GM12878 (cell line): ENCODE data around the gene ARIH2. TPM values are rescaled to one million over a fixed set of nuclear protein-coding genes. Genes with fewer than 3 reads are reported as not detected.
A peak's percentile ranks its signal among the peaks of the same experiment; 100 is the strongest.

ENCODE experiments used
- E2F8 ChIP-seq: fragments of 450-650 bp; IDR thresholded peaks from 2 replicates; pipeline ENCODE4 v1.6.1; 2018; ENCODE audit warnings: mild to moderate bottlenecking, low read depth, moderate library complexity; ENCODE audit not compliant: partially characterized antibody
- EP300 ChIP-seq, 2 experiments: fragments of 150-350 bp in 1 of 2; IDR thresholded peaks; 2 replicates each; pipeline ENCODE4 v1.6.1; 2011 to 2012; ENCODE audit warnings: low read depth in 2 of 2, low read length in 2 of 2, borderline replicate concordance in 1 of 2, improper control_type of control experiment in 1 of 2, inconsistent platforms in 1 of 2; ENCODE audit not compliant: control insufficient read depth in 1 of 2
- FOXK2 ChIP-seq: fragments of 450-650 bp; IDR thresholded peaks from 2 replicates; pipeline ENCODE4 v1.6.1; 2017; ENCODE audit warnings: mild to moderate bottlenecking, moderate library complexity
- GABPA ChIP-seq: IDR thresholded peaks from 2 replicates; pipeline ENCODE4 v1.6.1; 2014; ENCODE audit warnings: antibody characterized with exemption, low read depth, mild to moderate bottlenecking, inconsistent platforms
- IRF5 ChIP-seq: fragments of 450-650 bp; IDR thresholded peaks from 2 replicates; pipeline ENCODE4 v1.6.1; 2017; ENCODE audit warnings: borderline replicate concordance
- KDM1A ChIP-seq: fragments of 200-600 bp; sonication (generic); IDR thresholded peaks from 2 replicates; pipeline ENCODE4 v1.6.1; 2016; ENCODE audit warnings: borderline replicate concordance
- LARP7 ChIP-seq: fragments of 450-650 bp; IDR thresholded peaks from 2 replicates; pipeline ENCODE4 v1.6.1; 2017; ENCODE audit warnings: mild to moderate bottlenecking
- MAX ChIP-seq: IDR thresholded peaks from 2 replicates; pipeline ENCODE4 v1.6.1; 2012; ENCODE audit warnings: low read depth, low read length, improper control_type of control experiment
- MEF2A ChIP-seq: IDR thresholded peaks from 2 replicates; pipeline ENCODE4 v1.6.1; 2011; ENCODE audit warnings: low read depth, mild to moderate bottlenecking, low read length, moderate library complexity; ENCODE audit not compliant: insufficient read depth
- MXI1 ChIP-seq: fragments of 150-350 bp; IDR thresholded peaks from 2 replicates; pipeline ENCODE4 v1.6.1; 2011; ENCODE audit warnings: low read depth, mild to moderate bottlenecking, inconsistent platforms, low read length, improper control_type of control experiment
- MYC ChIP-seq: IDR thresholded peaks from 2 replicates; pipeline ENCODE4 v1.6.1; 2011; ENCODE audit warnings: mild to moderate bottlenecking, low read length, moderate library complexity, inconsistent platforms; ENCODE audit not compliant: insufficient read depth, insufficient replicate concordance, insufficient read length, severe bottlenecking
- NFIC ChIP-seq: IDR thresholded peaks from 2 replicates; pipeline ENCODE4 v1.6.1; 2012; ENCODE audit warnings: low read depth, mild to moderate bottlenecking, inconsistent platforms, low read length, moderate library complexity
- NR2C2 ChIP-seq: IDR thresholded peaks from 2 replicates; pipeline ENCODE4 v1.6.1; 2011; ENCODE audit warnings: borderline replicate concordance, low read depth; ENCODE audit not compliant: control insufficient read depth, insufficient read length
- NRF1 ChIP-seq: conservative IDR thresholded peaks from 2 replicates; pipeline ENCODE4 v1.6.1; 2011; ENCODE audit warnings: mild to moderate bottlenecking, low read depth, low read length, improper control_type of control experiment
- PAX5 ChIP-seq: IDR thresholded peaks from 2 replicates; pipeline ENCODE4 v1.6.1; 2011; ENCODE audit warnings: low read depth, low read length, borderline replicate concordance
- PML ChIP-seq: IDR thresholded peaks from 2 replicates; pipeline ENCODE4 v1.6.1; 2012; ENCODE audit warnings: low read length, inconsistent platforms
- POLR2AphosphoS5 ChIP-seq: IDR thresholded peaks from 2 replicates; pipeline ENCODE4 v1.6.1; 2011; ENCODE audit warnings: mild to moderate bottlenecking, low read length, inconsistent platforms
- RAD21 ChIP-seq: IDR thresholded peaks from 2 replicates; pipeline ENCODE4 v1.6.1; 2011; ENCODE audit warnings: mild to moderate bottlenecking, low read depth, low read length, moderate library complexity; ENCODE audit not compliant: insufficient read depth
- RBBP5 ChIP-seq: fragments of 200-600 bp; sonication (generic); conservative IDR thresholded peaks from 2 replicates; pipeline ENCODE4 v1.6.1; 2016
- RFX5 ChIP-seq: IDR thresholded peaks from 2 replicates; pipeline ENCODE4 v1.6.1; 2011; ENCODE audit warnings: low read depth, low read length, improper control_type of control experiment
- SMARCA5 ChIP-seq: fragments of 450-650 bp; IDR thresholded peaks from 2 replicates; pipeline ENCODE4 v1.6.1; 2017; ENCODE audit warnings: mild to moderate bottlenecking
- SP1 ChIP-seq: IDR thresholded peaks from one replicate; pipeline ENCODE4 v1.6.1; 2011; ENCODE audit warnings: low read depth, low read length
- SREBF2 ChIP-seq: IDR thresholded peaks from 2 replicates; pipeline ENCODE4 v1.6.1; 2012; ENCODE audit warnings: mild to moderate bottlenecking, low read length
- ZNF207 ChIP-seq: fragments of 450-650 bp; IDR thresholded peaks from 2 replicates; pipeline ENCODE4 v1.6.1; 2014; ENCODE audit warnings: antibody characterized with exemption, mild to moderate bottlenecking, borderline replicate concordance
- ZNF217 ChIP-seq: fragments of 450-650 bp; IDR thresholded peaks from 2 replicates; pipeline ENCODE4 v1.6.1; 2017; ENCODE audit warnings: antibody characterized with exemption, mild to moderate bottlenecking
- ZNF622 ChIP-seq: fragments of 450-650 bp; IDR thresholded peaks from 2 replicates; pipeline ENCODE4 v1.6.1; 2017; ENCODE audit warnings: mild to moderate bottlenecking, inconsistent platforms
- ZSCAN29 ChIP-seq: fragments of 450-650 bp; IDR thresholded peaks from 2 replicates; pipeline ENCODE4 v1.6.1; 2017; ENCODE audit warnings: mild to moderate bottlenecking, moderate library complexity
- polyA plus RNA-seq, 11 experiments: library from polyadenylated mRNA; depleted of rRNA in 4 of 11; unstranded in 6 of 11; stranded (reverse) in 5 of 11; fragments of >200 nt; fragmentation: Nextera tagmentation in 4 of 11; fragmentation: Illumina TruSeq in 1 of 11; extraction: Ambion mirVana in 4 of 11; extraction: Trizol in 1 of 11; gene quantifications; 1 replicate in 1 of 11; 2 replicates in 10 of 11; pipeline versions ENCODE4 v1.2.1 to v1.2.3, GENCODE V29; 2011 to 2016; ENCODE audit warnings: inconsistent platforms in 2 of 11, missing spikeins in 2 of 11, low read depth in 1 of 11
- total RNA-seq, 4 experiments: library from RNA; depleted of rRNA in 3 of 4; stranded (reverse); fragments of >200 nt in 3 of 4; fragmentation: Illumina TruSeq in 1 of 4; extraction: Trizol in 1 of 4; gene quantifications; 2 replicates each; pipeline versions ENCODE4 v1.2.1 to v1.2.3, GENCODE V29; 2013 to 2021

Gene ARIH2
- total and polyA plus RNA-seq, 10 of the 15 experiments (the other 5 are each of a cell fraction or from before 2014, with no cell fraction given), result 18.7 to 74.7 (median 63.7) TPM

GRCh38 chr3:48919215-48920138, 835 bp downstream of the ARIH2 start (continued):
- TF ChIP-seq E2F8 (no peak), MAX (peak; percentile 7; the same call in 1 of the 2 replicates), ZNF622 (no peak), IRF5 (no peak), PAX5 (no peak), KDM1A (no peak), EP300 (IDR thresholded peaks at IDR 0.05; ENCODE audit: borderline replicate concordance in 1 of 2, control insufficient read depth in 1 of 2, low read depth in 2 of 2, low read length in 2 of 2) (no peak), GABPA (0 out of 2 replicates have a peak, but pooled peaks have one; percentile 15), RAD21 (no peak), POLR2AphosphoS5 (peak; percentile 74; the same call in 1 of the 2 replicates), RBBP5 (no peak), ZSCAN29 (no peak), RFX5 (no peak), NFIC (peak; percentile 33; the same call in 1 of the 2 replicates), ZNF217 (no peak), MXI1 (peak; percentile 77; the same call in 1 of the 2 replicates), PML (0 out of 2 replicates have a peak, but pooled peaks have one; percentile 40), LARP7 (0 out of 2 replicates have a peak, but pooled peaks have one; percentile 6), SREBF2 (no peak), SMARCA5 (no peak), FOXK2 (no peak), SP1 (no peak), NR2C2 (no peak), MYC (no peak), MEF2A (no peak), NRF1 (no peak), ZNF207 (no peak)
